Right forelimb (tissue), 1 donor: Measurements from ENCODE around the gene GINM1.

ENCODE experiments used
- DNase-seq: peaks from one replicate; pipeline ENCODE4 v3.0.0-alpha.2; 2018

Gene GINM1

GRCh38 chr6:149600508-149600907 is 34.3 kb downstream of the GINM1 start:
- DNase-seq: no peak

DNA sequence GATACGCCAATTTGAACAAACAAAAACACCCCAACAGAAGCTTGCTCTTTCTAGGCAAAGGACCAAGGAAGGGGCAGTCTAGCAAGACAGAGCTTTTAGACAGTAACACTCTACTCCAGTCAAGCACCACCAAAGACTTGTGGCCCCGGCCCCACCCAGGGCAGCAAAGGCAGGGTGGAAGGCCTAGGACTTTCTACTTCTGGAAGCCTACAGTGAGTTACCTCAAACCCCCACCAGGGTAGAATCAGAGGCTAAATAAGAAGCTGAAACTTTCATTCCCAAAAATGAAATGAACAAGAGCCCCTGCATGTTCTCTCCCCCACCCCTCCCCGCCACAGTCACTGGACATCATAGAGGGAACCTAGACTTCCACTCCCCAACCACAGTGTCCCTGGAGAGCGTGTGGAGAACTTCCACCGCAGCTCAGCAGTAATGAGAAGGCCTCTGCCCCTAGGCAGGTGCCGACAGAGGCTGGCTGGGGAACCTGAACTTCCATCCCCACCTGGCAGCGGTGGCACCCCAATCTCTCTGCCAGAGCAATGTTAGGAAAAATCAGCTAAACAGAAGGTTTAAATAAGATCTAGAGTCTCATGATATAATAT is 42.3 kb downstream of the GINM1 start:
- no peak for DNase-seq

DNA sequence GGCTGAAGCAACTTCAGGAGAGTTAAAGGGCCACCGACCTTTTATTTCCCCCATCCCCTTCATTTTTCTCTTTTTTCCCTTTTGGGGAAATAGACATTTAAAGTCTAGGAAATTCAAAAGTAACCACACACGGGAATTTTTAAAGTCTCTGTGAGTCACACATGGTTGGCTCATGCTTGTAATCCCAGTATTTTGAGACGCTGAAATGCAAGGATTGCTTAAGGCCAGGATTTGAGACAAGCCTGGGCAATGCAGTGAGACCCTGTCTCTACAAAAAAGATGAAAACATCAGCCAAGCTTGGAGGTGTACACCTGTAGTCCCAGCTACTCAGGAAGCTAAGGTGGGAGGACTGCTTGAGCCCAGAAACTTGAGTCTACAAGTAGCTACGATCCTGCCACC is 48.2 kb downstream of the GINM1 start:
- no peak for DNase-seq

GRCh38 chr6:149615805-149616204 is 49.6 kb downstream of the GINM1 start:
- no peak for DNase-seq

GRCh38 chr6:149627672-149628071 is 61.5 kb downstream of the GINM1 start:
- DNase-seq: no peak

- DNase-seq: no peak
Measured at GRCh38 chr6:149628875-149629510, 62.8 kb downstream of the GINM1 start.

DNA sequence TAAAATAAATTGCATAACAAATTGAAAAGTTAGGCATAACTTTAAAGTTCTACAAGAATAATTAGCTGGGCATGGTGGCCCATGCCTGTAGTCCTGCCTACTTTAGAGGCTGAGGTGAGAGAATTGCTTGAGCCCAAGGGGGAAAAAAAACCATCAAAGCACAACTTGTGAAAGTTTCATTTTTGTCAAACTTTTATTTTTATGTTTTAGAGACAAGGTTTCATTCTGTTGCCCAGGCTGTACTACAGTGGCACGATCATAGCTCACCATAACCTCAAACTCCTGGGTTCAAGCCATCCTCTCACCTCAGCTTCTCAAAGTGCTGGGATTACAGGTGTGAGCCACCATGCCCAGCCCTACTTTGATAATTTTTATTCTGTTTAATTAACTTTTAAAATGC is 68.1 kb downstream of the GINM1 start:
- DNase-seq: no peak

DNA sequence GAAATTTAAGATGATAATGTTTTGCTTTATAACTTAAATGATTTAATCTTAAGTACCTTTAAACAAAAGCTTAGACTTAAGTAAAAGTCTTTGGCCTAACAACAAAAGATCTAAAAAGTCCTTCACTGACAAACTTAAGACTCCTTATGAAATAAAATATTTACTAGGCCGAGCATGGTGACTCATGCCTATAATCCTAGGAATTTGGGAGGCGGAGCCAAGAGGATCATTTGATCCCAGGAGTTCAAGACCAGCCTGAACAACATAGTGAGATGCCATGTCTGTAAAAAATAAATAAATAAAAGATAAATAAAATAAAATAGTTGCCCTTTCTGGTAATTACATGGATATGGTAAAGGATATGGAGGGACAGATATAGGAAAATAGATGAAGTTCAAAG is 69.9 kb downstream of the GINM1 start:
- DNase-seq: no peak
